GM23248 (cell line): ENCODE results near the gene TBX5. TPM values are rescaled to one million over a fixed set of nuclear protein-coding genes. Genes with fewer than 3 reads are reported as not detected.

Experiments used
- DNase-seq: peaks from one replicate; pipeline ENCODE4 v3.0.0-alpha.2; 2015
- H2AFZ ChIP-seq: fragments of 200-600 bp; sonication (generic); 2 replicates; pipeline ENCODE4 v1.6.1; 2016; ENCODE audit warnings: antibody characterized with exemption
- H3F3A ChIP-seq: fragments of 200-600 bp; sonication (generic); 2 replicates; pipeline ENCODE4 v1.6.1; 2016; ENCODE audit warnings: mild to moderate bottlenecking, antibody characterized with exemption, mixed run types; ENCODE audit not compliant: insufficient read depth
- H3K27ac ChIP-seq: fragments of 200-600 bp; sonication (generic); 2 replicates; pipeline ENCODE4 v1.5.1; 2016; ENCODE audit warnings: mild to moderate bottlenecking
- H3K27me3 ChIP-seq: fragments of 200-600 bp; sonication (generic); replicated peaks from 2 replicates; pipeline ENCODE4 v1.6.1; 2016; ENCODE audit warnings: mild to moderate bottlenecking; ENCODE audit not compliant: insufficient read depth
- H3K36me3 ChIP-seq: fragments of 200-600 bp; sonication (generic); 2 replicates; pipeline ENCODE4 v1.6.1; 2016; ENCODE audit warnings: low read depth, mild to moderate bottlenecking
- H3K4me1 ChIP-seq: fragments of 200-600 bp; sonication (generic); 2 replicates; pipeline ENCODE4 v1.6.1; 2016; ENCODE audit warnings: mild to moderate bottlenecking; ENCODE audit not compliant: insufficient read depth
- H3K4me2 ChIP-seq: fragments of 200-600 bp; sonication (generic); one replicate; pipeline ENCODE4 v1.6.1; 2016; ENCODE audit warnings: mild to moderate bottlenecking; ENCODE audit not compliant: unreplicated experiment
- H3K4me3 ChIP-seq: fragments of 200-600 bp; sonication (generic); 2 replicates; pipeline ENCODE4 v1.5.1; 2016; ENCODE audit warnings: mild to moderate bottlenecking
- H3K79me2 ChIP-seq: fragments of 200-600 bp; sonication (generic); 2 replicates; pipeline ENCODE4 v1.6.1; 2016; ENCODE audit warnings: mild to moderate bottlenecking; ENCODE audit not compliant: insufficient read depth
- H3K9ac ChIP-seq: fragments of 200-600 bp; sonication (generic); 2 replicates; pipeline ENCODE4 v1.6.1; 2016; ENCODE audit warnings: mild to moderate bottlenecking
- H3K9me2 ChIP-seq: fragments of 200-600 bp; sonication (generic); 2 replicates; pipeline ENCODE4 v1.6.1; 2016; ENCODE audit warnings: mixed run types, mild to moderate bottlenecking, moderate library complexity; ENCODE audit not compliant: insufficient read depth
- H3K9me3 ChIP-seq: fragments of 200-600 bp; sonication (generic); one replicate; pipeline ENCODE4 v1.6.1; 2017; ENCODE audit warnings: low read depth
- H4K20me1 ChIP-seq: fragments of 200-600 bp; sonication (generic); 2 replicates; pipeline ENCODE4 v1.6.0; 2016; ENCODE audit not compliant: insufficient read depth
- EZH2 ChIP-seq: fragments of 200-600 bp; sonication (generic); IDR thresholded peaks from 2 replicates; pipeline ENCODE4 v1.6.1; 2018; ENCODE audit warnings: antibody characterized with exemption, mild to moderate bottlenecking; ENCODE audit not compliant: insufficient read depth, poor library complexity, severe bottlenecking
- EZH2phosphoT487 ChIP-seq: fragments of 200-600 bp; sonication (generic); IDR thresholded peaks from 2 replicates; pipeline ENCODE4 v1.6.1; 2018; ENCODE audit warnings: antibody characterized with exemption, moderate library complexity, mild to moderate bottlenecking, low read depth; ENCODE audit not compliant: insufficient read depth
- WGBS, 2 experiments: methylation state at CpG; one replicate each; pipeline ENCODE4 v1.1.6; 2015 to 2017; ENCODE audit warnings: low lambda C conversion rate in 2 of 2, low coverage in 1 of 2; ENCODE audit errors: missing lambda C conversion rate in 2 of 2; 5-methylcytosine and 5-hydroxymethylcytosine counted together
- in situ Hi-C: fragments of 300-500 bp; cut with MboI; formaldehyde crosslinking; loops from 2 replicates; pipeline ENCODE4 v1.15.0; 2020
- polyA plus RNA-seq: library from polyadenylated mRNA; unstranded; fragments of >200 nt; fragmentation: Nextera tagmentation; extraction: Ambion mirVana; gene quantifications from 2 replicates; pipeline ENCODE4 v1.2.1, GENCODE V29; 2016
- total RNA-seq: library from RNA; depleted of rRNA; stranded (reverse); fragments of >200 nt; shearing (Covaris generic); gene quantifications from 2 replicates; pipeline ENCODE4 v1.2.3, GENCODE V29; 2014

Gene TBX5
- total and polyA plus RNA-seq, 2 experiments from 2014 or later = 24.5 to 30.0 TPM

DNA sequence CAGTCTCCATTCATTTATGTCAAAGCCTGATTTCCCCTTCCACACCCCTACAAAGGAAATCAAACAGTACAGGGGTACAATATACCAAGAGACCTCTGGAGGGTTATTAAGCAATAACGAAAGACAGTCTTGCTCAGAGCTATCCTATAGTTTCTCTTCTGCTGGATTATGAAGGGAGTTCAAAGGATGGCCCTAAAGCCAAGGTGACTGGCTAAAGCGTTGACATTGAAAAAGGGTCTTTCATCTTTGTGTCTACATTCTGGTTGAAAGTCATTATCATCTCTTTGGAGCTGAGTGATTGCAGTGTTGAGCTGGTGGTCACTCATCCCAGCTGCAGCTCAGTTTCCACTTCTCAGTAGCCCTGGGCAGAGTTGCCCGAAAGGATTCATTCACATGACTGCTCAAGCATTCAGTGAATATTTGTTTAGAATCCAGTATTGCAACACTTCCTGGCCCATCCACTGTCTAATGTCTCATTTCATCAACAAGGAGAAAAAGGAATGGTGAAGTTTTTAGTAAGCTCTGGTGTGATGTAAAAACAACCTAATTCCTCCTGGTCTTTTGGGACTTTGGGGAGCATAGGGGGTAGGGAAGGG lies 19.2 kb upstream of the TBX5 start:
- in situ Hi-C loops = no loop called here
- Histone ChIP-seq H3K27ac (peak overlapping the region; percentile 69), H3K9me3 (no peaks in the 10 kb centered on the region), H3K79me2 (peaks cover 23% of the 10 kb centered on the region), H4K20me1 (no peaks in the 10 kb centered on the region), H3K4me3 (peak overlapping the region; percentile 53), H3K9me2 (no peaks in the 10 kb centered on the region), H3F3A (peaks cover 25% of the 10 kb centered on the region), H3K36me3 (no peaks in the 10 kb centered on the region), H3K27me3 (no peaks in the 10 kb centered on the region), H2AFZ (peak overlapping the region; percentile 19; the same call in 1 of the 2 replicates), H3K4me2 (peak overlapping the region; percentile 60), H3K4me1 (peaks cover 23% of the 10 kb centered on the region), H3K9ac (peak overlapping the region; percentile 44)
- WGBS, 2 experiments = 21 to 25% methylated on average over 3 of the region's 3 CpGs
- TF ChIP-seq EZH2phosphoT487 = no peak
- TF ChIP-seq EZH2 = no peak
- peak; percentile 90 for DNase-seq

DNA sequence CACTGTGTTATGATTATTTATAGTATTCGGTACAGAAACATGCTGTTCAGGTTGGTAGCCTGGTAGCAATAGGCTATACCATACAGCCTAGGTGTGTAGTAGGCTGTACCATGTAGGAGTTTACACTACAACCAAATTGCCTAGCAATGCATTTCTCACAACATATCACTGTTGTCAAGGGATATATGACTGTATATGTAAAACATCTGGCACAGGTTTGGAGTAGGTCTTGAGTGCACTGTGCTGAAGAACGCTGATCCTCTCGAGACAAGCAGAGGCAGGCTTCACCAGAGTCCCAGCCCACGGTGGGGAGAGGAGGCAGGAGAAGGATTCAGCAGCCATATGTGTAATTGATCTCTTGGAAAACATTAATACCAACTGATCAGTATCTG lies 15.0 kb upstream of the TBX5 start:
- no peak overlapping the region for H3K4me2 ChIP-seq
- peaks cover 47% of the 10 kb centered on the region for H3K79me2 ChIP-seq
- H3K4me3 ChIP-seq = no peak overlapping the region
- no peaks in the 10 kb centered on the region for H3K27me3 ChIP-seq
- no peak overlapping the region for H3K27ac ChIP-seq
- H3F3A ChIP-seq = peaks cover 21% of the 10 kb centered on the region
- no peak overlapping the region for H3K9ac ChIP-seq
- H4K20me1 ChIP-seq = no peaks in the 10 kb centered on the region
- no peaks in the 10 kb centered on the region for H3K9me2 ChIP-seq
- peak; percentile 20 for DNase-seq
- no peaks in the 10 kb centered on the region for H3K36me3 ChIP-seq
- no peaks in the 10 kb centered on the region for H3K9me3 ChIP-seq
- 81 to 88% methylated on average over 4 of the region's 4 CpGs for WGBS, 2 experiments
- peaks cover 15% of the 10 kb centered on the region for H3K4me1 ChIP-seq
- H2AFZ ChIP-seq = no peak overlapping the region
- TF ChIP-seq EZH2 (no peak), EZH2phosphoT487 (no peak)
- in situ Hi-C loops = no loop called here

DNA sequence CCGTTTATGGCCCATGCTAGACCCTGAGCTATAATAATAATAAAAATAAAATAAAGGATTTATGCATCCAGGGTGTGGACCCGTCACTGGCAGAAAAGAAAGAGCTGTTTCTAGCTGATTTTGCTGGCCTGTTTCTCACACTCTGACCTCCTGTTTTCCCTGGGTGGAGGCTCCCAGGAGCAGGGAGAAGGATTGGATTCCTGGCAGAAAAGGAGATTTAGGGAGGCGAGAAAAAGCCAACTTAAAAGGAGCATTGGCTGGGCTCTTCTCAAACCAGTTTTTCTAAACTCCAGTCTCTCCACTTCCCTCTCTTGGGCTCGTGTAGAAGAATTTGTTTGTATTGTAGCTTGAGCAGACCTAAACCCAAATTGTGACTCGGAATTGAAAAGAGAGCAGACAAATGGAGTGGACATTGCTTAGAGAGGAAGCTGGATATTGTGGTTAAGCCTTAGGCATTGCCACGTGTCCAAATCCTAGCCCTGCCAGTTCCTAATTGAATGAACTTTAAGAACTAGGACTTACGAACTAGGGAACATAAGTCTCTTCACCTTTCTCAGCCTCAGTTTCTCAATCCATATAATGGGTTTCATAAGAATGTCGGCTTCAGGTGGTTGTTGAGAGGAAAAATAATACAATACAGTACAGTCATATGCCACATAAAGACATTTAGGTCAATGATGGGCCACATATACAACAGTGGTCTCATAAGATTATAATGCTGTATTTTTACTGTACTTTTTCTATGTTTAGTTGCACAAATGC lies 14.4 kb upstream of the TBX5 start:
- Histone ChIP-seq H4K20me1 (no peaks in the 10 kb centered on the region), H3K4me2 (no peak overlapping the region), H3K79me2 (peaks cover 52% of the 10 kb centered on the region), H3K4me1 (peaks cover 11% of the 10 kb centered on the region), H3K9ac (no peak overlapping the region), H3K9me3 (no peaks in the 10 kb centered on the region), H2AFZ (no peak overlapping the region), H3K4me3 (no peak overlapping the region), H3K27me3 (no peaks in the 10 kb centered on the region), H3K36me3 (no peaks in the 10 kb centered on the region), H3K27ac (no peak overlapping the region), H3K9me2 (no peaks in the 10 kb centered on the region), H3F3A (peaks cover 15% of the 10 kb centered on the region)
- 49 to 62% methylated on average over 8 of the region's 8 CpGs for WGBS, 2 experiments
- TF ChIP-seq EZH2 (no peak), EZH2phosphoT487 (no peak)
- in situ Hi-C loops = no loop called here
- no peak for DNase-seq

DNA sequence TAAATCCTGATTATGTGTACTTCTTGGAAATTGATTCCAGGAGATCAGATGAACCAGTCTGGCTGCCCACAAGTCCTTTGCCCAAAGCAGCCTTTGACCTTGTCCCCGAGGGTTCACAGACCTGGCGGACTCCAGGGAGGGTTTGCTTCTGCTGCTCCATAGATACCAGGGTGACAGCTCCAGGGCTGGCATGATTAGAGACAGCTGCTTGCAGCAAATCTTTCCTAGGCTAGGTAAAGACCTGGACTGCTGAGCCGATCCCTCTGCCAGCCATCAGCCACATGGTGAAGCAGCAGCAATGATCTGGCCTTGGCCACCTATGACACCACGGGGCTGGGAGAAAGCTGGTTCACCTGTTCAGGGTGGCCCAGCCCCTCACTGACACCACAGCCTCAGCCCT lies 10.1 kb upstream of the TBX5 start:
- H2AFZ ChIP-seq = no peak overlapping the region
- WGBS, 2 experiments = 88 to 98% methylated on average over 4 of the region's 4 CpGs
- no peaks in the 10 kb centered on the region for H3K9me3 ChIP-seq
- in situ Hi-C loops = no loop called here
- TF ChIP-seq EZH2phosphoT487 = no peak
- no peak for TF ChIP-seq EZH2
- no peak overlapping the region for H3K9ac ChIP-seq
- H3K9me2 ChIP-seq = no peaks in the 10 kb centered on the region
- H3K79me2 ChIP-seq = peaks cover 81% of the 10 kb centered on the region
- no peaks in the 10 kb centered on the region for H3K36me3 ChIP-seq
- peaks cover 13% of the 10 kb centered on the region; the same call in 1 of the 2 replicates for H3F3A ChIP-seq
- no peak overlapping the region for H3K4me3 ChIP-seq
- H3K4me1 ChIP-seq = peaks cover 40% of the 10 kb centered on the region
- H3K4me2 ChIP-seq = no peak overlapping the region
- H3K27ac ChIP-seq = no peak overlapping the region
- H3K27me3 ChIP-seq = no peaks in the 10 kb centered on the region
- DNase-seq = no peak
- no peaks in the 10 kb centered on the region for H4K20me1 ChIP-seq
